HG03439 (cell line): ENCODE data around the gene CD63.

ENCODE experiments used
- ATAC-seq: cut with Tn5 transposase; IDR thresholded peaks from one replicate; pipeline ENCODE4 v1.9.1; 2021; ENCODE audit warnings: mild to moderate bottlenecking, moderate library complexity; ENCODE audit not compliant: unreplicated experiment

The CD63 gene

DNA sequence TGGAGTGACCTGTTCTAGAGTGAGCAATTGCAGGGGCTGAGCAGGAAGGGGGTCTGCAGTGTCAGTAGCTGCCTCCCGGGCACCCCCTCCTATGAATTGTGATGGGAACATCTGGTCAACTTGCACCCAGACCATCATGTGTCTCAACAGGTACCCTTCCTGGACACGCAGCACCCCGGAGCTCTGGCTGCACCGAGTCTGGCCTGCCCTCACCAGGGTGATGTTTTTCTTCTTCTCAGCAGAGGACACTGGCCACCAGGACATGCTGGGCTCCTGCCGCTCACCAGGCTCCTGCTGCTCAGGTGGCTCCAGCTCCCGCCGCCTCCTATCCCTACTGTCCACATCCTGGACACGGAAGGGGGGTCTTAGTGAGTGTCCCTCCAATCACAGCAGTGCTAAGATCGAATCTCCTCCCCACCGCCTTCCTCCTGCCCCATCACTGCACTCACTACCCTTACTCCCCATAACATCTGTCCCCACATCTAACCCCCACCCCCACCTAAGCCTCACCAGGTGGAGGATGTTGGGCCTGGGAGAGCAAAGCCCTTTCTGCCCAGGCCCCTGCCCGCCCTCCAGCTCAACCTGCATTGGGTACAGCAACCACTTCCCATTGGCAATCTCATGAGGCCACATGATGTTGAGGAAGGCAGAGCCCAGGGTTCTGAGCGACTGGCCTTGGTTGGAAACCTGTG, 36.0 kb downstream of the CD63 start:
- ATAC-seq, result no peak

DNA sequence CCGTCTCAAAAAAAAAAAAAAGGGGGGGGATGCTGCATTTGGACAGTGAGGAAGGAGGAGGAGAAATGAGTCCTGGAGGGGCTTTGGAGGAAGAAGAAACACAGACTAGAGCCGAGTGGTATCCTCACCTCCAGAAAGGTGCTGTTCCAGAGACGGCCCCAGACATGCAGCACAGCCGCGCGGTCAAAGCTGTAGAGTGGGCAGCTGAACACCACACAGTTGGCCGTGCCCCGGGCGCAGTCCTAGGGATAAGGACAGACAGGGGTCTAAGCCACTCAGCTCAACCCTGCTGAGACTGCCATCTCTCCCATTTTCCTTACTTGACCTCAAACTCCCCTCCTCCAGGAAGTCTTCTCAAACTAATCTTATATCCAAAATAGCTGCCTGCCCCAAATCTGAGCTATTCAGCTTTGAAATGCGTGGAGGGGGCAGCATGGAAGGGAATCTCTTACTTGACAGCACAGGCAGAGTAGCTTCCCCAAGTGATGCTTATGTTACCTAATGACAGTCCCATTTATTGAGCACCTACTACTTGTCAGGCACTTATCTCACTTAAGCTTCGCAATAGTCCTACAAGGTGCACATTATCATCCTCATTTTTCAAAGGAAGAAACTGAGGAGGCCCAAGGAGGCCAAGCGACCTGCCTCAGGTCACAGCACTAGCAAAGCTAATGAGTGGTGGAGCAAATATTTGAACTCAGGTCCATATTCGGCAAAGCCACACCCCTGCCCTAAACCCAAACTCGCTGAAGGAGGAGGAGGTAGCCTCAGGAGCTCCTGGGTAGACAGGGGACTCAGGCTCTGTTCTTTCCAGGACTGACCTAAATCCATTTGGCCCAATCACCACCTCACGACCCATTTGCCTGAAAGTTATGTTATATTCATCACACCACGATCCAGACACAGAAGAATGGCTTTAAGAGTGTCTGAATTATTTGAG, 39.8 kb downstream of the CD63 start:
- no peak for ATAC-seq

DNA sequence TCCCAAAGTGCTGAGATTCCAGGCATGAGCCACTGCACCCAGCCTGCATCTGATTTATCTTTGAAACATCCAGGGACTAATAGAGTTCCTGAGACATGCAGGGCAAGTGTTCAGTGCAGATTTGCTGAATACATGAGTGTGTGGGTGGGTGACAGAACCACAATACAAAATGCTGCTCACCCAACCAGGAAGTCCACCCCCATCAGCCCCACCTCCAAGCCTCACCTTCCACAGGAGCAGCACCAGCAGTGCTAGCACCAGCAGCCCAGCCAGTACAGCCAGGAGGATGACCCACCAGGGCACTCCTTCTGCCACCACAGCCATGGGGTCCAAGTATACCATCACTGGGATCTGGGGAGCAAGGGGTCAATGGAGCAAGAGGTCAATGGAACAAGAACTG, 41.1 kb downstream of the CD63 start:
- ATAC-seq, result no peak

DNA sequence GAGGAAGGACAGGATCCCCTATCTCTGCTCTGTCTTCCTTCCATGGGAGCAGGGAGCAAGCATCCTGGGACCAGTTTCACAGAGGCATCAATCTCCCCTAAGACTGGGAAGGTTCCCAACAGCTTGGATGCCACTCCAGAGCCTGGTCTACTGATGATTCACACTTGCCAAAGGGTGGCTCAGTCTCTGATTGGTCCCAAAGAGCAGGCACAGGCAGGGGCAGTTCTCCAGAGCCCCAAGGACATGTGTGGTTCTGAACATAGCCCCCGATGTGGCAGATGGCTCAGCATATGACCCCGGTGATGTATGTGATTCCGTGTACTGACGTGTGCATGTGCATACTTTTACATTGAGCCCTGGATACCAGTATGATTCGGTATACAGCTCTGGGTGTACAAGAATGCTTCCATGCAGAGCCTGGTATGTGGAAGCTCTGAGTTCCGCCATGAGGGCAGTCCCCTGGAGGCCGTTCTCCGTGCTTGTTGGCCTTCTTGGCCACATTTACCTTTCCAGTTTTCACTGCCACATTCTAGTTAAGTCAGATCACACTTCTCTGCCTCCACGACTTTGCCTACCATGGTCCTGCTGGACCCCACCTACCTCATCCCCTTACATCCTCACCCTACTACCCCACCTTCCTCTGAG, 42.3 kb downstream of the CD63 start:
- no peak for ATAC-seq

DNA sequence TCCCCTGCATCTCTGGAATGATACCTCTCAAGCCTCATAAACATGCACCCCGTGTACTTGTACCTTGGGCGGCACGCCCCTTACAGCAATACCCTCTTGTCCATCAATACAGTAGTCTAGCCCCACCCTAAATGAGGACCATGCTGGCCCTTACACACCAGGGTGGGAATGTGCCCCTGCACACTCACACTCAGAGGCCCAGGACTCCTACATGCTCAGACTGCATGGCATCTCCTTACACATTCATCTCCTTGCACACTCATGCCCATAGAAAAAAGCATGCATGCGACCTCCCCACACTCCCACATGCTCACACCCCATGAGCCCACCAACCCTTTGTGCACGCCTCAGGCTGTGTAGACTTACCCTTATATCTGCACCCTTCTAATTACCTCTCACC, 43.1 kb downstream of the CD63 start:
- no peak for ATAC-seq

DNA sequence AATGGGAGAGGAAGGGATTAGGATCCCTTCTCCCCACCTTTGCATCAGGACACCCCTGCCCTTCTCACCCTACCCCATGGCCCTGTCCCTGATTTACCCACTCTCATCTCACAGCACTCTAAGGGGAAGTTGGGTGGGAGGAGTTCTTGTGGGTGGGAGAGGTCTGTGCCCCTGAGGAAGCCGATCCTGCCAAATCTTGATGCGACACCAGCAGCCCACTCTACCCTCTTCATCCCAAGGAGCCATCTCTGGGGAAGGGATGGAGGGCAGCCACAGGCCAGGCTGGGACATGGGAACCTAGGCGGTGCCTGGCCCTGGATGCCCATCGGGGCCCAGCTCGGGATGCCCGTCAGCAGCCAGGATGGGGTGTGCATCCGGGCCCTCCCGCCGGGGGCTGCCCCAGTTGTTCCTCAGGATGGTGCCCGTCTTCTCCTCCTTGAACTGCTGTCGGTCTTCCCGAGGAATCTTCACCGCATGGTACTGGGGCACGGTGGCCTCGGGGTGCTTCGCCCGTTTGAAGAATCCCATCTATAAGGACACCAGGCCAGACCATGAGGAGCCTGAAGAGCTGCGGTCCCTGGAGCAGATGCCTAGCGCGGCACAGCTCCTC, 43.9 kb downstream of the CD63 start:
- ATAC-seq, result no peak

DNA sequence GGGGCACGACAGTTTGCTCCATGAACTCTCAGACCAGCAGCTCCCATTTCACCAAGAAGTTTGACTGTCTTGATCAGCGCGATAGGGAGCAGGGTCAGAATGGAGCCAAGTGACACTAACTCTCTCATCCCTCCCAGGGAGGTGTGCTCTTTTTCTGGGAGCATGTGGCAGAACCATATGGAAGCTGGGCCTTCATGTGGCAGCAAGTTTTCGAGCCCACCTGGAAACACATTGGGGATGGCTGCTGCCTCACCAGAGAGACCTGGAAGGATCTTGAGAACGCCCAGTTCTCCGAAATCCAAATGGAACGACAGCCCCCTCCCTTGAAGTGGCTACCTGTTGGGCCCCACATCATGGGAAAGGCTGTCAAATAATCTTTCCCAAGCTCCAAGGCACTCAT, 45.1 kb downstream of the CD63 start:
- ATAC-seq, result no peak

DNA sequence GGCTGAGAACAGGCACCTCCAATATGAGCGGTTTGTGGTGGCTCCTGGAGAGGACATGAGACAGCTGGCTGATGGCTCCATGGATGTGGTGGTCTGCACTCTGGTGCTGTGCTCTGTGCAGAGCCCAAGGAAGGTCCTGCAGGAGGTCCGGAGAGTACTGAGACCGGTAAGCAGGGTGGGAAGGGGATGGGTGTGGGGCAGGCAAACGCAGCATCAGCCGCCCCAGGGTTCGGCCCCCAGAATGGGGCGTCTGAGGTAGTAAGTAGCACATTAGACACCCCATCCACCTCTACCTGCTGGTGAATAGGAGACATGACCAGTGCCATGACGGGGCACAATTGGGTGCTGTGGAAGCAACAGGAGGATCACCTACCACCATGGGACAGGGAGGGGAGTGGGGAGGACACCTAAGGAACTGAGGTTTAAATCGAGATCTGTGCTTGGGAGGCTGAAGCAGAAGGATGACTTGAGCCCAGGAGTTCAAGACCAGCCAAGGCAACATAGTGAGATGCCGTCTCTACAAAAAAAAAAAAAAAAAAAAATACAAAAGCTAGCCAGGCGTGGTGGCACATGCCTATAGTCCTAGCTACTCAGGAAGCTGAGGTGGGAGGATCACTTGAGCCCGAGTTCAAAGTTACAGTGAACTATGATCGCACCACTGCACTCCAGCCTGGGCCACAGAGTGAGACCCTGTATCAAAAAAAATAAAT, 46.6 kb downstream of the CD63 start:
- ATAC-seq, result no peak

DNA sequence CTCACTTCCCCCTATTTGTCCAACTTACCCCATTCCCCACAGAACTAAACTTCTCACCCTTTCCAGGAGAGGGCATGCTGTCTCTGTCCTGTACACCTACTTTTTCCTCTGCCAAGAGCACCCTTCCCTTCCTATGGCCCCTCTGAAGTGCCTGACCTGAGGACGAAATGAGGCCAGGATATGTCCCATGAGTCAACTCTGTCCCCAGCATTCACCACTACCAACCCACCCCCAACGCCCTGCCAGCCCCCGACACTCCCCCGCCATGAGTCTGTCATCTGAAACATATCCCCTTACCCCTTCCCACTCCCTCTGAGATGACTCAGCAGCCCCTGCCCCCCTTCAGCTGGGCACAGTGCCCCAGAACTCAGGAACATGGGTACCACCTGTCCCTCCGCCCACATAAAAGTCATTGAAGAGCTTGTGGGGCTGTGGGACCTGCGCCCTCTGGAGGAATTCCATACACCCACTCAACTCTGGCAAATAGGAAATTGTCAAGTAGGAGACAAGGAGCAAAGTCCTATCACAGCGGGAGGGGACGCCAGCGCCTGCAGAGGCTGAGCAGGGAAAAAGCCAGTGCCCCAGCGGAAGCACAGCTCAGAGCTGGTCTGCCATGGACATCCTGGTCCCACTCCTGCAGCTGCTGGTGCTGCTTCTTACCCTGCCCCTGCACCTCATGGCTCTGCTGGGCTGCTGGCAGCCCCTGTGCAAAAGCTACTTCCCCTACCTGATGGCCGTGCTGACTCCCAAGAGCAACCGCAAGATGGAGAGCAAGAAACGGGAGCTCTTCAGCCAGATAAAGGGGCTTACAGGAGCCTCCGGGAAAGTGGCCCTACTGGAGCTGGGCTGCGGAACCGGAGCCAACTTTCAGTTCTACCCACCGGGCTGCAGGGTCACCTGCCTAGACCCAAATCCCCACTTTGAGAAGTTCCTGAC, 47.4 kb downstream of the CD63 start:
- no peak for ATAC-seq

DNA sequence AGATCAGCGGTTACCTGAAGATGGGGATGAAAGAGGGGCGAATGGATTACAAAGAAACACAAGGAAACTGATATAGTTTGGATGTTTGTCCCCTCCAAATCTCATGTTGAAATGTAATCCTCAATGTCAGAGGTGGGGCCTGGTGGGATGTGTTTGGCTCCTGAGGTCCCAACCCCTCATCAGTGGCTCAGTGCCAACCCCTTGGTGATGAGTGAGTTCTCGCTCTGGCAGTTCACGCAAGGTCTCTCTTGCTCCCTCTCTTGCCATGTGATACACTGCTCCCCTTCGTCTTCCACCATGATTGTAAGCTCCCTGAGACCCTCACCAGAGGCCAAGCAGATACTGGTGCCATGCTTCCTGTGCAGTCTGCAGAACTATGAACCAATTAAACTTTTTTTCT, 49.1 kb downstream of the CD63 start:
- ATAC-seq, result no peak

DNA sequence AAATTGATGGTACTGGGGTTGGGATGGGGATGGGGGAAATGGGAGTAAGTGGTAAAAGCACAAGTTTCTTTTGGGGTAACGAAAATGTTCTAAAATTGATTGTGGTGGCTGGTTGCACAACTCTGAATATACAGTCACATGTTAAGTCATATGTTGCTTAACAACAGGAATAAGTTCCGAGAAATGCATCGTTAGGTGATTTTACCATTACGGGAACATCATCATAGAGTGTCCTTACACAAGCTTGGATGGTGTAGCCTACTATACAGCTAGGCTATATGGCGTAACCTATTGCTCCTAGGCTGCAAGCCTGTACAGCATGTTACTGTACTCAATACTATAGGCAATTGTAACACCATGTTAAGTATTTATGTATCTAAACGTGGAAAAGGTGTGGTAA, 52.1 kb downstream of the CD63 start:
- ATAC-seq, result no peak

DNA sequence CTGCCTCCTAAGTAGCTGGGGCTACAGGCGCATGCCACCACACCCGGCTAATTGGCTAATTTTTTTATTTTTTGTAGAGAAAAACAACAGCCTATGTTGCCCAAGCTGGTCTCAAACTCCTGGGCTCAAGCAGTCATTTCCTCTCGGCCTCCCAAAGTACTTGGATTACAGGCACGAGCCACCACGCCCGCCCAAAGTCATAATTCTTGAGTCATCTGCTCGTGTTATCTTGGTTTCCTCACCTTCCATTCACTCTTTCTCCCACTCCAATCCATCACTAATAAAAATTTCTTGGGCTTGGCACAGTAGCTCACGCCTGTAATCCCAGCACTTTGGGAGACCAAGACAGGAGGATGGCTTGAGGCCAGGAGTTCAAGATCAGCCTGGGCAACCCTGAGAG, 53.1 kb downstream of the CD63 start:
- ATAC-seq, result no peak
